H1 (cell line): ENCODE measurements around the gene TMLHE. TPM values are rescaled to one million over a fixed set of nuclear protein-coding genes. Genes with fewer than 3 reads are reported as not detected.

Experiments used
- CTCF ChIA-PET: fragments of 300-600 bp; sonication (Branson Sonifier 250); formaldehyde crosslinking; loops from one replicate; lab custom pipeline; 2021; ENCODE audit not compliant: partially characterized antibody; lab: Charles Lee
- POLR2A ChIA-PET: fragments of 300-600 bp; sonication (Branson Sonifier 250); formaldehyde crosslinking; loops from one replicate; lab custom pipeline; 2021; ENCODE audit warnings: inconsistent platforms; ENCODE audit not compliant: partially characterized antibody; lab: Charles Lee
- DNase-seq, 2 experiments: peaks; one replicate each; pipeline versions ENCODE4 v3.0.0 to v3.0.0-alpha.2; 2010 to 2022; ENCODE audit warnings: low spot score in 2 of 2, low read depth in 1 of 2, mixed read lengths in 1 of 2
- FAIRE-seq: peaks from 2 replicates; lab custom pipeline; 2011; peaks lifted over from hg19 to GRCh38; lab: Jason Lieb, UNC
- H2AFZ ChIP-seq: 2 replicates; pipeline ENCODE4 v1.8.1; 2012; ENCODE audit warnings: low read length, inconsistent platforms
- H2AK5ac ChIP-seq: 2 replicates; pipeline ENCODE4 v1.6.1; 2013; ENCODE audit warnings: low read depth, low read length
- H2BK120ac ChIP-seq: replicated peaks from 2 replicates; pipeline ENCODE3; 2013; ENCODE audit warnings: low read depth, low read length, inconsistent platforms
- H2BK12ac ChIP-seq: 2 replicates; pipeline ENCODE4 v1.6.1; 2013; ENCODE audit warnings: low read depth, low read length
- H2BK15ac ChIP-seq: 2 replicates; pipeline ENCODE4 v1.6.1; 2013; ENCODE audit warnings: low read length
- H2BK20ac ChIP-seq: 2 replicates; pipeline ENCODE4 v1.6.1; 2013; ENCODE audit warnings: low read length
- H2BK5ac ChIP-seq: 2 replicates; pipeline ENCODE4 v1.6.1; 2013; ENCODE audit warnings: low read depth, low read length
- H3K14ac ChIP-seq: 2 replicates; pipeline ENCODE4 v1.6.1; 2013; ENCODE audit warnings: inconsistent platforms; ENCODE audit not compliant: insufficient read length
- H3K18ac ChIP-seq: 2 replicates; pipeline ENCODE4 v1.6.1; 2013; ENCODE audit warnings: low read length; ENCODE audit errors: extremely low read depth
- H3K23ac ChIP-seq: 2 replicates; pipeline ENCODE4 v1.6.1; 2013; ENCODE audit warnings: inconsistent platforms; ENCODE audit not compliant: insufficient read length
- H3K23me2 ChIP-seq: 2 replicates; pipeline ENCODE4 v1.6.1; 2013; ENCODE audit warnings: low read depth, low read length
- H3K27ac ChIP-seq: 2 replicates; pipeline ENCODE4 v1.6.1; 2011; ENCODE audit warnings: low read depth, low read length, inconsistent platforms
- H3K27me3 ChIP-seq, 4 experiments: replicated peaks in 1 of 4; 1 replicate in 1 of 4; 2 replicates in 3 of 4; pipeline versions ENCODE4 v1.6.1 to v1.8.1; 2011 to 2013; ENCODE audit warnings: low read length in 3 of 4, mild to moderate bottlenecking in 3 of 4, inconsistent platforms in 2 of 4, mixed read lengths in 2 of 4, moderate library complexity in 1 of 4; ENCODE audit not compliant: control insufficient read depth in 3 of 4, insufficient read depth in 3 of 4; ENCODE audit errors: extremely low read depth in 1 of 4
- H3K36me3 ChIP-seq, 4 experiments: 2 replicates each; pipeline versions ENCODE4 v1.6.1 to v1.8.1; 2011 to 2013; ENCODE audit warnings: mild to moderate bottlenecking in 4 of 4, low read length in 3 of 4, moderate library complexity in 2 of 4, control low read depth in 1 of 4, inconsistent platforms in 1 of 4; ENCODE audit not compliant: insufficient read depth in 4 of 4, control insufficient read depth in 2 of 4
- H3K4ac ChIP-seq: replicated peaks from 2 replicates; pipeline ENCODE3; 2013; ENCODE audit warnings: low read length, low read depth, mixed read lengths, inconsistent platforms; ENCODE audit not compliant: insufficient read length
- H3K4me1 ChIP-seq, 4 experiments: replicated peaks in 1 of 4; 1 replicate in 1 of 4; 2 replicates in 3 of 4; pipeline versions ENCODE4 v1.6.1 to v1.8.1; 2011 to 2013; ENCODE audit warnings: low read length in 3 of 4, inconsistent platforms in 2 of 4, mixed read lengths in 1 of 4; ENCODE audit not compliant: insufficient read depth in 4 of 4, control insufficient read depth in 3 of 4
- H3K4me2 ChIP-seq, 2 experiments: 2 replicates each; pipeline versions ENCODE4 v1.6.1 to v1.8.1; 2011 to 2013; ENCODE audit warnings: low read depth in 2 of 2, low read length in 2 of 2, control low read depth in 1 of 2, inconsistent platforms in 1 of 2, mild to moderate bottlenecking in 1 of 2; ENCODE audit not compliant: insufficient read depth in 1 of 2
- H3K4me3 ChIP-seq, 4 experiments: fragments of 200-600, 300-600 bp in 1 of 4; sonication (generic), shearing (Covaris generic), sonication (Bioruptor Twin) in 1 of 4; 2 replicates each; pipeline versions ENCODE4 v1.5.1 to v1.8.1; 2011 to 2016; ENCODE audit warnings: low read length in 4 of 4, low read depth in 3 of 4, control low read depth in 2 of 4, inconsistent platforms in 2 of 4, mild to moderate bottlenecking in 2 of 4, mixed read lengths in 1 of 4, moderate library complexity in 1 of 4; ENCODE audit not compliant: insufficient read depth in 2 of 4; ENCODE audit errors: extremely low read depth in 1 of 4
- H3K56ac ChIP-seq: replicated peaks from 2 replicates; pipeline ENCODE3; 2013; ENCODE audit warnings: low read depth, mild to moderate bottlenecking, mixed read lengths, low read length, inconsistent platforms; ENCODE audit not compliant: insufficient read length
- H3K79me1 ChIP-seq: 2 replicates; pipeline ENCODE4 v1.6.1; 2013; ENCODE audit warnings: low read depth, low read length, control low read depth
- H3K79me2 ChIP-seq, 2 experiments: 2 replicates each; pipeline versions ENCODE4 v1.6.1 to v1.8.1; 2012 to 2013; ENCODE audit warnings: low read length in 2 of 2, mild to moderate bottlenecking in 2 of 2, inconsistent platforms in 1 of 2; ENCODE audit not compliant: insufficient read depth in 2 of 2, control insufficient read depth in 1 of 2
- H3K9ac ChIP-seq, 4 experiments: replicated peaks in 1 of 4; 1 replicate in 1 of 4; 2 replicates in 3 of 4; pipeline versions ENCODE4 v1.6.1 to v1.8.1; 2011 to 2013; ENCODE audit warnings: low read depth in 3 of 4, low read length in 3 of 4, control low read depth in 2 of 4, mild to moderate bottlenecking in 2 of 4, moderate library complexity in 2 of 4, inconsistent platforms in 1 of 4; ENCODE audit errors: extremely low read depth in 1 of 4
- H3K9me3 ChIP-seq, 2 experiments: 2 replicates each; pipeline versions ENCODE4 v1.6.1 to v1.8.1; 2012 to 2013; ENCODE audit warnings: mild to moderate bottlenecking in 2 of 2, moderate library complexity in 2 of 2, control low read depth in 1 of 2, inconsistent platforms in 1 of 2, low read depth in 1 of 2, low read length in 1 of 2, mixed read lengths in 1 of 2; ENCODE audit not compliant: insufficient read depth in 2 of 2
- H4K20me1 ChIP-seq, 2 experiments: replicated peaks in 1 of 2; 2 replicates each; pipeline versions ENCODE3 to v1.8.1; 2011 to 2013; ENCODE audit warnings: inconsistent platforms in 2 of 2, low read length in 2 of 2, mild to moderate bottlenecking in 1 of 2; ENCODE audit not compliant: insufficient read depth in 2 of 2, control insufficient read depth in 1 of 2
- H4K5ac ChIP-seq: 2 replicates; pipeline ENCODE4 v1.6.1; 2013; ENCODE audit warnings: low read length, low read depth, mixed read lengths, inconsistent platforms; ENCODE audit not compliant: insufficient read length
- H4K8ac ChIP-seq: 2 replicates; pipeline ENCODE4 v1.8.0; 2013; ENCODE audit warnings: mild to moderate bottlenecking, moderate library complexity, low read length, inconsistent platforms; ENCODE audit not compliant: insufficient read depth; ENCODE audit errors: extremely low read depth
- H4K91ac ChIP-seq: replicated peaks from 2 replicates; pipeline ENCODE3; 2013; ENCODE audit warnings: low read length, mixed read lengths, inconsistent platforms; ENCODE audit not compliant: insufficient read length
- BCL11A ChIP-seq, 2 experiments: IDR thresholded peaks; one replicate each; pipeline ENCODE4 v1.6.1; 2011; ENCODE audit warnings: low read depth in 2 of 2, low read length in 2 of 2, mild to moderate bottlenecking in 2 of 2
- CBX8 ChIP-seq: fragments of 300-800, 300-1000 bp; sonication (generic); IDR thresholded peaks from 2 replicates; pipeline ENCODE4 v1.7.1; 2016; ENCODE audit warnings: low read depth, low read length, borderline replicate concordance
- E2F6 ChIP-seq: IDR thresholded peaks from 2 replicates; pipeline ENCODE4 v1.6.1; 2012; ENCODE audit warnings: inconsistent platforms
- FOSL1 ChIP-seq: IDR thresholded peaks from 2 replicates; pipeline ENCODE4 v1.6.1; 2011; ENCODE audit warnings: mild to moderate bottlenecking, low read depth, low read length, moderate library complexity; ENCODE audit not compliant: insufficient read depth
- JUN ChIP-seq: IDR thresholded peaks from 2 replicates; pipeline ENCODE4 v1.6.1; 2011; ENCODE audit warnings: low read depth, mild to moderate bottlenecking, improper control_type of control experiment, low read length
- KDM1A ChIP-seq: fragments of 200-600, 300-600 bp; sonication (generic); IDR thresholded peaks from 2 replicates; pipeline ENCODE4 v1.7.1; 2016; ENCODE audit warnings: mild to moderate bottlenecking, low read length, borderline replicate concordance
- RAD21 ChIP-seq, 2 experiments: IDR thresholded peaks in 1 of 2; conservative IDR thresholded peaks in 1 of 2; 2 replicates each; pipeline ENCODE4 v1.6.1; 2011; ENCODE audit warnings: low read depth in 2 of 2, low read length in 2 of 2, improper control_type of control experiment in 1 of 2, inconsistent platforms in 1 of 2, mild to moderate bottlenecking in 1 of 2, moderate library complexity in 1 of 2
- RBBP5 ChIP-seq: IDR thresholded peaks from 2 replicates; pipeline ENCODE4 v1.7.1; 2012; ENCODE audit warnings: low read depth, mild to moderate bottlenecking, inconsistent platforms, low read length, moderate library complexity, borderline replicate concordance
- SIX5 ChIP-seq: IDR thresholded peaks from 2 replicates; pipeline ENCODE4 v1.6.1; 2011; ENCODE audit warnings: mild to moderate bottlenecking, low read depth, low read length
- SP2 ChIP-seq: IDR thresholded peaks from 2 replicates; pipeline ENCODE4 v1.6.1; 2012; ENCODE audit warnings: mild to moderate bottlenecking, low read length, inconsistent platforms
- SP4 ChIP-seq: IDR thresholded peaks from 2 replicates; pipeline ENCODE4 v1.6.1; 2012; ENCODE audit warnings: low read length, inconsistent platforms
- SUZ12 ChIP-seq: fragments of 200-600 bp; sonication (generic); IDR thresholded peaks from 2 replicates; pipeline ENCODE4 v1.6.1; 2012; ENCODE audit warnings: mild to moderate bottlenecking, inconsistent platforms, low read length, moderate library complexity, mixed read lengths
- TAF7 ChIP-seq: optimal IDR thresholded peaks from 2 replicates; pipeline ENCODE3; 2011; ENCODE audit warnings: low read depth, mild to moderate bottlenecking, inconsistent platforms, low read length, moderate library complexity, borderline replicate concordance
- TCF12 ChIP-seq: IDR thresholded peaks from 2 replicates; pipeline ENCODE4 v1.6.1; 2011; ENCODE audit warnings: low read depth, mild to moderate bottlenecking, low read length
- whole genome bisulfite sequencing, 2 experiments: shearing (Covaris generic) in 1 of 2; methylation state at CpG; one replicate each; pipeline versions ENCODE4 v1.1.6 to v1.1.7; 2013 to 2015; ENCODE audit warnings: low lambda C conversion rate in 2 of 2, mixed read lengths in 2 of 2, inconsistent platforms in 1 of 2, low coverage in 1 of 2, missing lambda C conversion rate in 1 of 2; ENCODE audit not compliant: insufficient replicate concordance in 2 of 2, insufficient coverage in 1 of 2, insufficient read length in 1 of 2; ENCODE audit errors: extremely low coverage in 1 of 2, missing lambda C conversion rate in 1 of 2; 5-methylcytosine and 5-hydroxymethylcytosine counted together
- polyA plus RNA-seq, 7 experiments: library from polyadenylated mRNA; depleted of rRNA in 3 of 7; stranded (reverse) in 5 of 7; unstranded in 2 of 7; fragments of >200 nt in 5 of 7; fragments of 200-250 nt in 2 of 7; gene quantifications; 1 replicate in 5 of 7; 2 replicates in 1 of 7; 4 replicates in 1 of 7; pipeline versions ENCODE4 v1.2.1 to v1.2.3, GENCODE V29; 2011 to 2013; ENCODE audit warnings: missing spikeins in 2 of 7, mixed read lengths in 2 of 7
- total RNA-seq: library from RNA; stranded (reverse); fragmentation: NEBNext Ultra II Directional; extraction: Animal tissue kit (Norgen Biotek cat#: 25700); gene quantifications from 2 replicates; pipeline ENCODE4 v1.2.1, GENCODE V29; 2021

TMLHE gene
- total and polyA plus RNA-seq, 2 of the 8 experiments (the other 6 are each of a cell fraction or from before 2014, with no cell fraction given) = 9.1 to 10.3 TPM

- Histone ChIP-seq H2BK5ac (no peak overlapping the region), H3K4me2 (no peak overlapping the region), H2BK15ac (no peak overlapping the region), H3K27me3 (no peaks in the 10 kb centered on the region), H3K23me2 (no peaks in the 10 kb centered on the region), H2AFZ (no peak overlapping the region), H3K23ac (no peak overlapping the region), H3K27ac (no peak overlapping the region), H3K36me3 (no peaks in the 10 kb centered on the region), H3K9me3 (no peaks in the 10 kb centered on the region), H3K79me1 (no peaks in the 10 kb centered on the region), H3K9ac (no peak overlapping the region), H3K4me3 (no peak overlapping the region), H3K18ac (no peak overlapping the region), H2BK20ac (no peak overlapping the region), H4K91ac (no peak overlapping the region), H3K56ac (no peak overlapping the region), H4K8ac (no peak overlapping the region), H2BK120ac (no peak overlapping the region), H2AK5ac (no peak overlapping the region), H3K79me2 (no peaks in the 10 kb centered on the region), H4K20me1 (no peaks in the 10 kb centered on the region), H3K4me1 (no peaks in the 10 kb centered on the region), H3K14ac (no peak overlapping the region), H3K4ac (no peak overlapping the region), H2BK12ac (no peak overlapping the region), H4K5ac (no peak overlapping the region)
- ChIA-PET POLR2A (no interaction called here), CTCF (no interaction called here)
- WGBS, 2 experiments = 100% methylated on average over 1 of the region's 1 CpG; no CpG with 5 or more reads in 1 of the 2 experiments
- DNase-seq (no peak), FAIRE-seq (no peak)
- TF ChIP-seq E2F6 (no peak), TCF12 (no peak), SP2 (no peak), KDM1A (no peak), SP4 (no peak), BCL11A (IDR thresholded peaks at IDR 0.05; ENCODE audit: low read depth in 2 of 2, low read length in 2 of 2) (no peak), FOSL1 (no peak), RAD21 (IDR thresholded peaks at IDR 0.05 in 1 of 2, conservative IDR thresholded peaks at IDR 0.05 in 1 of 2; ENCODE audit: low read depth in 2 of 2, low read length in 2 of 2) (no peak), SUZ12 (no peak), CBX8 (no peak), SIX5 (no peak), JUN (no peak), RBBP5 (no peak), TAF7 (no peak)
Observed at GRCh38 chrX:155535866-155536265, 76.9 kb downstream of the TMLHE start.
